ENCODE results near the gene SYNC. TPM values are rescaled to one million over a fixed set of nuclear protein-coding genes. Genes with fewer than 3 reads are reported as not detected.
"Not testable (repeated sequence)": the region's sequence is repeated elsewhere in the genome, so short reads cannot be mapped to it uniquely, and the experiment has no call there.

SYNC gene
- total RNA-seq, 1 donor from 2014 or later, result 16.9 TPM

DNA sequence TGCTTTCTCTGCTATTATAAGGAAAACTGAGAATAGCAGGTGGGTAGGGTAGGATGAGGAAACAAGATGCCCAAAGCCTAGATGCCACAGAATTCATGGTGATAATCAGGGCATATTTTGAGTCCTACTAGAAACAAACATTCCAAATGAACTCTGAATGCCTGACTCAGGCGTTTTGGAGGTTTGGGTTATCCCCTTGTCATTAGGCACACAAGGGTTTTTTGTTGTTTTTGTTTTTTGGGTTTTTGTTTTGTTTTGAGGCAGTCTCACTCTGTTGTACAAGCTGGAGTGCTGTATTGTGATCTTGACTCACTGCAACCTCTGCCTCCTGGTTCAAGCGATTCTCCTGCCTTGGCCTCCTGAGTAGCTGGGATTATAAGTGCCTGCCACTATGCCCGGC lies 19.2 kb downstream of the SYNC start:
- Histone ChIP-seq H3K27ac (peak overlapping the region; percentile 43), H3K4me1 (peaks cover 29% of the 10 kb centered on the region), H3K27me3 (no peaks in the 10 kb centered on the region), H3K4me3 (no peak overlapping the region), H3K9me3 (no peaks in the 10 kb centered on the region), H3K36me3 (peaks cover 74% of the 10 kb centered on the region)
- TF ChIP-seq, protein P1, sequence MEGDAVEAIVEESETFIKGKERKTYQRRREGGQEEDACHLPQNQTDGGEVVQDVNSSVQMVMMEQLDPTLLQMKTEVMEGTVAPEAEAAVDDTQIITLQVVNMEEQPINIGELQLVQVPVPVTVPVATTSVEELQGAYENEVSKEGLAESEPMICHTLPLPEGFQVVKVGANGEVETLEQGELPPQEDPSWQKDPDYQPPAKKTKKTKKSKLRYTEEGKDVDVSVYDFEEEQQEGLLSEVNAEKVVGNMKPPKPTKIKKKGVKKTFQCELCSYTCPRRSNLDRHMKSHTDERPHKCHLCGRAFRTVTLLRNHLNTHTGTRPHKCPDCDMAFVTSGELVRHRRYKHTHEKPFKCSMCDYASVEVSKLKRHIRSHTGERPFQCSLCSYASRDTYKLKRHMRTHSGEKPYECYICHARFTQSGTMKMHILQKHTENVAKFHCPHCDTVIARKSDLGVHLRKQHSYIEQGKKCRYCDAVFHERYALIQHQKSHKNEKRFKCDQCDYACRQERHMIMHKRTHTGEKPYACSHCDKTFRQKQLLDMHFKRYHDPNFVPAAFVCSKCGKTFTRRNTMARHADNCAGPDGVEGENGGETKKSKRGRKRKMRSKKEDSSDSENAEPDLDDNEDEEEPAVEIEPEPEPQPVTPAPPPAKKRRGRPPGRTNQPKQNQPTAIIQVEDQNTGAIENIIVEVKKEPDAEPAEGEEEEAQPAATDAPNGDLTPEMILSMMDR (IDR thresholded peaks at IDR 0.05), result no peak
- DNase-seq (no peak), ATAC-seq (no peak)
- intact Hi-C loops (cut with DNase I), result no loop called here

DNA sequence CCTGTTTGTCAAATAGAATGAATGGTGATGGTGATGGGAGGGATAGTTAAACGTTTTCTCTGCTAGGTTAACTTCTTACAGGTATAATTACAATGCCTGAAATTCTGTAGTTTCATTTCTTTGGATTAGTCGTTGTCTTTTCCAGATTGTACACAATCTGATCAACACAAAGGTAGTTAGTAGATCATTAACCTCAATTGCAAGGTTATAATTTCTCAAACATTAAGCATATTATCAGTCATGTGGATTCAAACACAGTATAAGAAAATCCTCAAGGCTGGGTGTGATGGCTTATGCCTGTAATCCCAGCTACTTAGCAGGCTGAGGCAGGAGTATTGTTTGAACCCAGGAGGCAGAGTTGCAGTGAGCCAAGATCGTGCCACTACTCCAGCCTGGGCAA lies 20.6 kb downstream of the SYNC start:
- peaks cover 29% of the 10 kb centered on the region for H3K4me1 ChIP-seq
- peak overlapping the region; percentile 49 for H3K27ac ChIP-seq
- H3K36me3 ChIP-seq, result peaks cover 84% of the 10 kb centered on the region
- intact Hi-C loops (cut with DNase I), result no loop called here
- DNase-seq (no peak), ATAC-seq (no peak)
- H3K4me3 ChIP-seq, result no peak overlapping the region
- no peaks in the 10 kb centered on the region for H3K9me3 ChIP-seq
- H3K27me3 ChIP-seq, result no peaks in the 10 kb centered on the region
- TF ChIP-seq, protein P1 (IDR thresholded peaks at IDR 0.05), result no peak

DNA sequence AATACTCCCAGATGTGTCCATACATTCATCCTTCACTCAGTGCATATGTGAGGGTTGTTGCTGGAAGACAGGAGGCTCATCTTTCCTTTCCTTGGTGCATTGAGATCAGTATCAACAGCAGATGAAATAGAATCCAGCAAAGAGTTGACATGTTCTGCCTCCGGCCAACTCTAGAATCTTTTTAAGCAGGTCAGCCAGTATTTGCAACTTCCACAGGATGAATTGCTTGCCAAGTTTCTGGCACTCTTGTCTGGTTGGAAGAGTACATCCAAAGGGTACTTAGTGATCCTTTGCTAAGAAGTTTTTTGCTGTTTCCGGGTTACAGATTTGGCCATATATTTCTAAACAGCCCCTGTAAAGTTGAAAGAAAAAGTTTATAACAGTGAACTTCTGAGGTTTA lies 21.1 kb downstream of the SYNC start:
- TF ChIP-seq, protein P1 (IDR thresholded peaks at IDR 0.05), result no peak
- intact Hi-C loops (cut with DNase I), result no loop called here
- peak overlapping the region; percentile 49 for H3K27ac ChIP-seq
- no peak for DNase-seq
- H3K4me1 ChIP-seq, result peaks cover 29% of the 10 kb centered on the region
- H3K9me3 ChIP-seq, result no peaks in the 10 kb centered on the region
- no peaks in the 10 kb centered on the region for H3K27me3 ChIP-seq
- H3K36me3 ChIP-seq, result peaks cover 84% of the 10 kb centered on the region
- ATAC-seq, result peak; percentile 60
- no peak overlapping the region for H3K4me3 ChIP-seq

DNA sequence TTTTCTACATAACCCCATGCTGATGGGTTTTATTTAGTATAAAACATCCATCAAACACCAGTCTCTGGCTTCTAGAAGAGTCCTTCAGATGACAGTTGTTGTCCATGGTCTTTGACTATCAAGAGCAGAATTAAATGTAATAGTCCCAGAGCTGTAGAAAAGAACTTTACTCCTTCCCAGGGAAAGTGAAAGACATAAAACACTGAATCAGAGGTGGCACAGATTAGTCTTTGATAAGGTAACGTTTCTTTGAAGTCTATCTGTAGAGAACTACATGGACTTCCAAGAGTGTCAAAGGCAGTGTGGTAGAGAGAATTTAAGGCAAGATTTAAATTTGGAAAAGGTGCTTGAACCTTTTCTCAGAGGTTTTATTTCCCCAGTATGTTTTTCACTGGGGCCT lies 21.9 kb downstream of the SYNC start:
- DNase-seq (no peak), ATAC-seq (no peak)
- Histone ChIP-seq H3K9me3 (no peaks in the 10 kb centered on the region), H3K4me1 (peaks cover 29% of the 10 kb centered on the region), H3K27ac (peak overlapping the region; percentile 15), H3K27me3 (no peaks in the 10 kb centered on the region), H3K4me3 (no peak overlapping the region), H3K36me3 (peaks cover 84% of the 10 kb centered on the region)
- intact Hi-C loops (cut with DNase I), result no loop called here
- TF ChIP-seq, protein P1 (IDR thresholded peaks at IDR 0.05), result no peak

DNA sequence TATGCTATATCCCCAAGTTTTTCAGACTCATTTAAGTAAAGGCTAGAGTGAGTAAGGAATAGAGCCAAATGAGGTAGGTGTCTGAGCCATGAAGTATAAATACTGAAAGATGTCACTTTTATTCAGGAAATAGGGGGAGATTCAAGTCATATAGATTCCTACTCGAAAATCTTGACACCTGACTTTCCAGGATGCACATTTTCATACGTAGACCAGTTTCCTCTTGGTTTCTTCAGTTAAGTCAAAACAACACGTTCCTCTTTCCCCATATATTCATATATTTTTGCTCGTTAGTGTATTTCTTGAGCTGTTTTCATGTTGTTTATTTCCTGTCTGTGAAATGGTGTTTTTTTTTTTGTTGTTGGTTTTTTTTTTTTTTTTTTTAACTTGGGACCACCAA lies 22.6 kb downstream of the SYNC start:
- H3K9me3 ChIP-seq; H3K27me3 ChIP-seq; DNase-seq; H3K4me3 ChIP-seq; ATAC-seq; intact Hi-C loops (cut with DNase I); H3K27ac ChIP-seq: not testable (repeated sequence)
- H3K36me3 ChIP-seq, result peaks cover 84% of the 10 kb centered on the region
- peaks cover 29% of the 10 kb centered on the region for H3K4me1 ChIP-seq

DNA sequence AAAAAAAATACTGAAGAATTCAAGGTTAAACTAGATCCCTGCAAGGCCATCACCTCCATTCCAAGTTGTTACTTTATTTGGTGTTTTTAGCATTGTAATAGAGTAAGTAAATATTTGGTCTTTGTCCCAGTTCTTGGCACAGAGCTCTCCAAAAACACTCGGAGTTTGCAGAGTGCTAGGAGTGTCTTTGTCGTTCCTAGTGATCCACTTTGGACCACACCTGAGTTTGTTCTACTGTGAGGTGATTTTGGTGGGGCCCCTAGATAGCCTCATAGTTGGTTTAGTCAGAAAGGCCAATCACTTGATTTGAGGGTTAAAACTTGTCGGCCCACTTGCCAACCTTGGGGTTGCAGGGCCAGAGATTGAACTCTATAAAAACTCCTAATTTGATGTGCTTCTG lies 25.6 kb downstream of the SYNC start:
- TF ChIP-seq, protein P1 (IDR thresholded peaks at IDR 0.05), result no peak
- no peak for DNase-seq
- peaks cover 94% of the 10 kb centered on the region for H3K36me3 ChIP-seq
- peaks cover 13% of the 10 kb centered on the region for H3K4me1 ChIP-seq
- no peaks in the 10 kb centered on the region for H3K9me3 ChIP-seq
- peak; percentile 88 for ATAC-seq
- H3K4me3 ChIP-seq, result no peak overlapping the region
- H3K27me3 ChIP-seq, result no peaks in the 10 kb centered on the region
- intact Hi-C loops (cut with DNase I), result no loop called here
- H3K27ac ChIP-seq, result no peak overlapping the region

DNA sequence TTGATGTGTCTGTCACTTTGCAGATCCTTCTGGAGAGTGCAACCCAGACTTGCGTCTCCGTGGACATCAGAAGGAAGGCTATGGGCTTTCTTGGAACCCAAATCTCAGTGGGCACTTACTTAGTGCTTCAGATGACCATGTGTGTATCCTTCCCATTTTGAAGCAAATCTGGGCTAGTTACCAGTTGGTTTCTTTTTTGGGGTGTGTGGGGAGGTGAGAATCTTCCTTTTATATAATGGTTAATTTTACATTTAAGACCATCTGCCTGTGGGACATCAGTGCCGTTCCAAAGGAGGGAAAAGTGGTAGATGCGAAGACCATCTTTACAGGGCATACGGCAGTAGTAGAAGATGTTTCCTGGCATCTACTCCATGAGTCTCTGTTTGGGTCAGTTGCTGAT lies 33.9 kb downstream of the SYNC start:
- intact Hi-C loops (cut with DNase I); H3K4me3 ChIP-seq; H3K27me3 ChIP-seq; H3K9me3 ChIP-seq; H3K27ac ChIP-seq; ATAC-seq; DNase-seq; H3K4me1 ChIP-seq: not testable (repeated sequence)
- peaks cover 99% of the 10 kb centered on the region for H3K36me3 ChIP-seq
